AG04450 (cell line): ENCODE results near the gene RSRC1. TPM values are rescaled to one million over a fixed set of nuclear protein-coding genes. Genes with fewer than 3 reads are reported as not detected.

ENCODE experiments used
- CTCF ChIA-PET: fragments of 300-600, 350-600 bp; formaldehyde crosslinking; extraction: SDS; loops from one replicate; lab custom pipeline; 2022; ENCODE audit warnings: antibody characterized with exemption, inconsistent platforms; lab: Charles Lee
- POLR2A ChIA-PET: fragments of 350-600 bp; formaldehyde crosslinking; extraction: SDS; loops from one replicate; lab custom pipeline; 2021; ENCODE audit warnings: antibody characterized with exemption, inconsistent platforms; lab: Yijun Ruan, JAX
- DNase-seq: peaks from one replicate; pipeline ENCODE4 v3.0.0-alpha.2; 2011; ENCODE audit warnings: low read depth, low spot score
- H3K27ac ChIP-seq: one replicate; pipeline ENCODE4 v1.5.1; 2012; ENCODE audit warnings: low read depth, low read length, control low read depth
- H3K27me3 ChIP-seq: one replicate; pipeline ENCODE4 v1.6.0; 2012; ENCODE audit warnings: low read length; ENCODE audit not compliant: control insufficient read depth, insufficient read depth
- H3K4me3 ChIP-seq: 2 replicates; pipeline ENCODE4 v1.5.1; 2011; ENCODE audit warnings: mild to moderate bottlenecking, low read depth, low read length, control low read depth
- H3K9me3 ChIP-seq: 2 replicates; pipeline ENCODE4 v1.5.1; 2012; ENCODE audit warnings: low read length; ENCODE audit not compliant: control insufficient read depth, insufficient read depth
- polyA plus RNA-seq: library from polyadenylated mRNA; depleted of rRNA; stranded (reverse); fragments of >200 nt; gene quantifications from 2 replicates; pipeline ENCODE4 v1.2.3, GENCODE V29; 2011
- TF ChIP-seq, protein P1 (sequence below): IDR thresholded peaks from 2 replicates; pipeline ENCODE4 v1.5.1; 2011; ENCODE audit warnings: low read depth, low read length, control low read depth, inconsistent platforms

RSRC1 gene
- polyA plus RNA-seq, 1 experiment, result 6.7 TPM

DNA sequence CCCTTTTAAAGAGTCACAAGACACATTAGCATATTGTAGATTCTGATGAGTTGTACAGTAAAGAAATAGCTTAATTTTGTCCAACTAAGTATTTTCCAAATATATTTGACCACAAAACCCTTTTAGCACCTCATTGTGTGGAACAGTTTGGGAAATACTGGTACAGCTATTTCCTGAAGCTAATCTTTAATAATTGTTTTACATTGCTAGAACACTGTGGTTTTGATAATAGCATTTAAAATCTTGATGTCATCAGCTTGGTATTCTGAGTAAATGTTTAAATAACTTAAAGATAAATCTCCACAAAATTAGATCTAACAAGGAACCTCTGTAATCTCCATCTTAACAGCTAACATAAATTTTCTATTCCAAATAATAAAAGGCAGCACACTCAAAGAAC is 321.1 kb downstream of the RSRC1 start:
- H3K9me3 ChIP-seq, result no peaks in the 10 kb centered on the region
- CTCF ChIA-PET, result interaction anchor here (1.1 kb wide), 1 partner anchor 813 kb away, joined by 5 read pairs; no protein-coding TSS in a partner anchor
- H3K27me3 ChIP-seq, result no peaks in the 10 kb centered on the region
- TF ChIP-seq, protein P1, sequence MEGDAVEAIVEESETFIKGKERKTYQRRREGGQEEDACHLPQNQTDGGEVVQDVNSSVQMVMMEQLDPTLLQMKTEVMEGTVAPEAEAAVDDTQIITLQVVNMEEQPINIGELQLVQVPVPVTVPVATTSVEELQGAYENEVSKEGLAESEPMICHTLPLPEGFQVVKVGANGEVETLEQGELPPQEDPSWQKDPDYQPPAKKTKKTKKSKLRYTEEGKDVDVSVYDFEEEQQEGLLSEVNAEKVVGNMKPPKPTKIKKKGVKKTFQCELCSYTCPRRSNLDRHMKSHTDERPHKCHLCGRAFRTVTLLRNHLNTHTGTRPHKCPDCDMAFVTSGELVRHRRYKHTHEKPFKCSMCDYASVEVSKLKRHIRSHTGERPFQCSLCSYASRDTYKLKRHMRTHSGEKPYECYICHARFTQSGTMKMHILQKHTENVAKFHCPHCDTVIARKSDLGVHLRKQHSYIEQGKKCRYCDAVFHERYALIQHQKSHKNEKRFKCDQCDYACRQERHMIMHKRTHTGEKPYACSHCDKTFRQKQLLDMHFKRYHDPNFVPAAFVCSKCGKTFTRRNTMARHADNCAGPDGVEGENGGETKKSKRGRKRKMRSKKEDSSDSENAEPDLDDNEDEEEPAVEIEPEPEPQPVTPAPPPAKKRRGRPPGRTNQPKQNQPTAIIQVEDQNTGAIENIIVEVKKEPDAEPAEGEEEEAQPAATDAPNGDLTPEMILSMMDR, result no peak
- no peak overlapping the region for H3K4me3 ChIP-seq
- no peak overlapping the region for H3K27ac ChIP-seq
- DNase-seq, result no peak
- POLR2A ChIA-PET, result no interaction called here

DNA sequence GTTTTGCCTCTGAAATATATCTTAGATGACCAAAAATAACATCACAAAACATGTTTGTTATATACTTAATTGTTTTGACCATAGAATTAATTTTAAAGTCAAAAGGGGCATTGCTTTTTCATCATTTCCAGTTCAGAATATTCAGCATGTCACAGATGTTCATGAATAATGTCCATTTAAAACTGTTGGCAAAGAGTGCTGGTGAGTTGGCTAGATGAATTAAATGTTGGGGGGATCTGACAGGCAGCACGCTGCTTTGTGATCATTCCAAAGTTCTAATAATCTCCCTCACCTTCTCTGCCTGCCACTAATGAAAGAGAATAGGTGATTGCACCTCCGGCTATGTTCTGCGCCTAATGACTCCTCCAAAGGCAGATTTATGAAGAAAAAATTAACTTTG is 321.9 kb downstream of the RSRC1 start:
- ChIA-PET CTCF (interaction anchor here (3.0 to 4.1 kb wide), 2 partner anchors 825 to 900 kb away, joined by 22 to 51 read pairs; no protein-coding TSS in a partner anchor), POLR2A (no interaction called here)
- Histone ChIP-seq H3K27me3 (no peaks in the 10 kb centered on the region), H3K9me3 (no peaks in the 10 kb centered on the region), H3K27ac (no peak overlapping the region), H3K4me3 (no peak overlapping the region)
- TF ChIP-seq, protein P1, result no peak
- DNase-seq, result no peak

DNA sequence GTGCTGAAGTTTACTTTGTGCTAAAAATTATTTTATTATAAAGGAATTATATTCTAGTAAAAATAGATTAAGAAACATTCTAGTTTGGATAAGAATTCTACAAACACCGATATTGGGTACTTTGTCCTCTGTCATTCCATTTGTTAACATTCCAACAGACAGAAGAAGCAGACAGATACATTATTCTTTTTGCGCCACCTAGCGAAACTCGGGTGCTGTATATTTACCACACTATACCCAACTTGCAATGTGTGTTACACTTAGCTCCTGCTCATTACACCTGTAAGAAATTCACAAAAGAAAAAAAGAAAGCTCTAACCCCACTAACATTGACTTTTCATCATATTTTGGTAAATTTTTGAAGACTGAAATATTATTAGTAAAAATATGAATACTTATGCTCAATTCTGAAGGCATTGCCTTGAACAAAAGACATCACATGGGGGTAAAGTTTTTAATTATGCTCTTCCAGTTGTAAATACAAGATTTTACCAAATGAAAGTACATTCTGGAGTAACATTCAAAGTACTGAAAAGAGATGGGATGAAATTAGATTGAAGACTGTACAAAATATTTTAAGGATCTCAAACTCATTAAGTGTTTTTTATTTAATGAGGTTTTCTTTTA is 324.6 kb downstream of the RSRC1 start:
- TF ChIP-seq, protein P1, result peak; percentile 83
- Histone ChIP-seq H3K27me3 (no peaks in the 10 kb centered on the region), H3K4me3 (no peak overlapping the region), H3K9me3 (no peaks in the 10 kb centered on the region), H3K27ac (no peak overlapping the region)
- CTCF ChIA-PET, result interaction anchor here (0.6 to 4.1 kb wide), 68 partner anchors 9 to 941 kb away, joined by 3 to 51 read pairs (median 4); partner anchors contain the start of genes MFSD1, MLF1 and RSRC1
- peak; percentile 21 for DNase-seq
- POLR2A ChIA-PET, result no interaction called here

DNA sequence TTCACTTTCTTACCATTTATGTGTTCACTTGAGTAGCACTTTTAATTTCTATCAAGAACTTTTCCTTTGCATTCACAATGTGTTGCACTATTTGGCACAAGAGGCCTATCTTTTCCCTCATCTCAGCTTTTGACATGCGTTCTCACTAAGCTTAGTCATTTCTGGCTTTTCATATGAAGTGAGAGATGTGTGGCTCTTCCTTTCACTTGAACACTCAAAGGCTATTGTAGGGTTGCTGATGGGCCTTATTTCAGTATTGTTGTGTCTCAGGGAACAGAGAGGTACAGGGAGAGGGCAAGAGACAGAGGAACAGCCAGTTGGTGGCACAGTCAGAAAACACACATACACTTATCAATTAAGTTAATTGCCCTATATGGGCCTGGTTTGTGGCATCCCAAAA is 333.7 kb downstream of the RSRC1 start:
- POLR2A ChIA-PET, result no interaction called here
- CTCF ChIA-PET, result interaction anchor here (0.6 to 2.0 kb wide), 3 partner anchors 9 to 826 kb away, joined by 4 to 8 read pairs (median 5); no protein-coding TSS in a partner anchor
- H3K9me3 ChIP-seq, result no peaks in the 10 kb centered on the region

DNA sequence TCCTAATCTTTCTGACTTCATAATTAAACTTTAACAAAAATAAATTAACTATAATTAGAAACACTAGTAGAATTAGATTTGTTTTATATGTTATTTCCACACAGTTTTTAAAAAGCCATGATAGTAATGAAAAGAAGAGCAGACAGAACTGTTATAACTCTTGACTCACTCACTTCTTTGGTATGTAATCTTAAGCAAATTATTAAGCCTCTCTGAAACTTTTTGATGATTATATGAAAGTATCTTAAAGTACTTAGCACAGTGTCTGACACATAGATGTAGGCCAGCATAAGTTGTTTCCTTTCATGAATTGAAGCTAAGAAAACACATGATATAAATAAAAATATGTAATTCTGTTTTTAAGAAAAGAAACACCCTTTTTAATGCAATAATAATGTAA is 337.5 kb downstream of the RSRC1 start:
- TF ChIP-seq, protein P1, result no peak
- no peaks in the 10 kb centered on the region for H3K9me3 ChIP-seq
- ChIA-PET POLR2A (no interaction called here), CTCF (interaction anchor here (1.7 to 1.9 kb wide), 2 partner anchors 13 to 841 kb away, joined by 4 to 6 read pairs; no protein-coding TSS in a partner anchor)
- H3K27me3 ChIP-seq, result no peaks in the 10 kb centered on the region
- H3K4me3 ChIP-seq, result no peak overlapping the region
- no peak for DNase-seq
- H3K27ac ChIP-seq, result no peak overlapping the region

More for the DNA sequence above, 333.7 kb downstream of the RSRC1 start:
- DNase-seq, result no peak
- Histone ChIP-seq H3K4me3 (no peak overlapping the region), H3K27ac (no peak overlapping the region), H3K27me3 (no peaks in the 10 kb centered on the region)
- TF ChIP-seq, protein P1, result no peak
